Keratinocyte (primary cell): ENCODE measurements around the gene PRR23E.

Experiments
- CTCF ChIP-seq, 3 experiments: IDR thresholded peaks in 1 of 3; conservative IDR thresholded peaks in 1 of 3; optimal IDR thresholded peaks in 1 of 3; 2 replicates in 2 of 3; 3 replicates in 1 of 3; pipeline versions ENCODE3 to v1.5.1; 2011; ENCODE audit warnings: low read length in 3 of 3, mild to moderate bottlenecking in 3 of 3, moderate library complexity in 2 of 3, control low read depth in 1 of 3, inconsistent platforms in 1 of 3; ENCODE audit not compliant: insufficient read depth in 2 of 3; ENCODE audit errors: extremely low read depth in 1 of 3
- EZH2 ChIP-seq: IDR thresholded peaks from one replicate; pipeline ENCODE4 v1.6.1; 2012; ENCODE audit warnings: inconsistent platforms, mild to moderate bottlenecking, low read length, moderate library complexity

- no peak for TF ChIP-seq EZH2
- no peak for TF ChIP-seq CTCF (optimal IDR thresholded peaks at IDR 0.05 in 1 of 3, IDR thresholded peaks at IDR 0.05 in 1 of 3, conservative IDR thresholded peaks at IDR 0.05 in 1 of 3; ENCODE audit: extremely low read depth in 1 of 3, insufficient read depth in 2 of 3, low read length in 3 of 3)
Observed at GRCh38 chr3:127226946-127227842, 34.3 kb downstream of the PRR23E start.
